Skin of body (tissue), 2 donors: ENCODE measurements around the gene TSPAN4. TPM values are rescaled to one million over a fixed set of nuclear protein-coding genes. Genes with fewer than 3 reads are reported as not detected.

Experiments
- DNase-seq: peaks from one replicate; lab custom pipeline; 2025; lab: John Stamatoyannopoulos, UW
- total RNA-seq: library from RNA; depleted of rRNA; stranded (reverse); fragments of >200 nt; gene quantifications from one replicate; pipeline ENCODE4 v1.2.3, GENCODE V29; 2014

The TSPAN4 gene
- total RNA-seq, 1 donor from 2014 or later = 35.8 TPM

DNA sequence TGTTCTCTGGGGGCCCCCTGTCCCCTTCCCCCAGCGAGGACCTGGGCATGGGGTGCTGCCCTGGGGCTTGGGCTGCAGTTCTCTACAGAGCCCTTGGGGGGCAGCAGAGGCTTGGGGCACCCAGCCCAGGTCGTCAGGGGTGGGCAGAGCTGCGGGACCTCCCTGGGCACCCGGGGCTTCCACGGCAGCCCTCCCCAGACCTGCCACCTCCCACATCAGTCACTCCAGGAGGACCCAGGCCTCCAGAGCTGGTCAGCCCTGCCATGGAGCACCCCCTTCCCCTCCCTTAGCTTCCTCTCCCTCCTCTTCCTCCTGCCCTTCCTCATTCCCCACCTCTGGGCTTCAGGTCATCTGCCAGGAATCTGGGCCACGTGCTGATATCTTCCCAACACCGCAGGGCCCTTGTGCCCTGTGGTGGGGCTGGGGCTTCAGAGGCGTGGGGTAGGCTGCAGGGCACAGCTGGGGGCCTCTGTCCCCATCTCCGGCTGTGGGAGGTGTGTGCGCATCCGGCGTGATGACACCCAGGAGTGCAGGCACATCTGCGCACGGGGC is 5.8 kb downstream of the TSPAN4 start:
- DNase-seq = no peak

DNA sequence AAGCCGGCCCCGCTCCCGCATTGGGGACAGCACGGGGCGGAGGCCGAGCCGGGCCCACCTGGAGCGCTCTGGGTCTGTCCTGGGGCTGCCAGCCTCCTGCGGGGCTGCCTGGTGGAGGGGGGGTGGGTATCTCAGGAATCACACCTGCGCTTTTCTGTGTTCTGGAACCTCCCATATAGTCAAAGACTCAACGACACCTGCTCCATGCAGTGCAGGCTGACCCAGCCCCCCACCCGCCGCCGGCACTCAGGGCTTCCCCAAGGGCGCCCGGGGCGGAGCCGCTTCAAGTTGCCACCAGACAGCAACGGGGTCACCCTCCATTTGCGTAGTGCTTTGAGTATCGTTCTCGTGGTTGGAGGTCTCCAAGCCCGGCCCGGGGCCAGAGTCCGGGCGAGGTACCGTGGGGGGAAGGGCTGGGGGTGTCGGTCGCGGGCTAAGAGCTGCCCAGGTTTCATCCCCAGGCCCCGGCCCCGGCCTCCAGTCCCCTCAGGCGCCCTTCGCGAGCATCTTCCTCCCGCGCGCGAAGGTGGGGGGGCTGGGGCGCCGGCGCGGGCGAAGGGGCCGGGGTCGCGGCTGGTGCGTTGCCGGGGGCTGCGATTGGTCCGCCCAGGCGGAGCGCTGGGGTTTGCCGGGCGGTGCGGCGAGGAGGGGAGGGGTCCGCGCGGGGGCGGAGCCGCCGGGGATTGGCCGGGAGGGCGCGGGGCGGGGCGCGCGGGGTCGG is 6.6 kb downstream of the TSPAN4 start:
- peak; percentile 42 for DNase-seq

DNA sequence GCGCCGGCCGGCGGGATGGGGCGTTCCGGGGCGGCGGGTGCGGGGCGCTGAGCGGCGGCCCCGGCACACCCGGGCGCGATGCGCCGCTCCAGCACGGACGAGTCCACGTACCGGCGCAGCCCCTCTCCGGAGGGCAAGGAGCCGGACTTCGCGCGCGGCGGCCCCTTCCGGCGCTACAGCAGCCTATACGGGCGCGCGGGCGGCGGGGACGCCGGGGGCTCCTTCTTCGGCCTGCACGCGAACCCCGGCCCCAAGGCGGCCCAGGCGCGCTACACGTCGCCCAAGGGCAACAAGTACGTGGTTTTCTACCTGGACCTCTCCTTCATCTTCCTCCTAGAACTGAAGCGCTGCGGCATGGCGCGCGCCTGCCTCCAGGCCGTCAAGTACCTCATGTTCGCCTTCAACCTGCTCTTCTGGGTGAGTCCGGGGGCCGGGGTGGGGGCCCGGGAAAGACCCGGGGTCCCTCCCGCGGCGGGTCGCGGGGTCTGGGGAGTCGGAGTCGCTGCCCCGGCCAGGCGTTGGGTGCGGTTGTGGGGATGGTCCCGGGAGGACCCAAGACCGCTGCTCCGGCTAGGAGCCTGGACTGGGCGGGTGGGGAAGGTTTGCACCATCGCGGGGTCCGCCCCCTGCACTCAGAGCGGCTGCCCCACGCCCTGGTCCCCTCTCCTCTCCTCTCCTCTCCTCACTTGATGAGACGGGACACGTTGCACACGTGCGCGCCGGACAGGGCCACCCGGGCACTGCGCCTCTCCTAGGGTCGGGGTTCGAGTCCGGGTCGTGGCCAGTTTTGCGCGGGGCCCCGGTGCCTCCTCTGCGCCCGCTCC is 7.5 kb downstream of the TSPAN4 start:
- no peak for DNase-seq

DNA sequence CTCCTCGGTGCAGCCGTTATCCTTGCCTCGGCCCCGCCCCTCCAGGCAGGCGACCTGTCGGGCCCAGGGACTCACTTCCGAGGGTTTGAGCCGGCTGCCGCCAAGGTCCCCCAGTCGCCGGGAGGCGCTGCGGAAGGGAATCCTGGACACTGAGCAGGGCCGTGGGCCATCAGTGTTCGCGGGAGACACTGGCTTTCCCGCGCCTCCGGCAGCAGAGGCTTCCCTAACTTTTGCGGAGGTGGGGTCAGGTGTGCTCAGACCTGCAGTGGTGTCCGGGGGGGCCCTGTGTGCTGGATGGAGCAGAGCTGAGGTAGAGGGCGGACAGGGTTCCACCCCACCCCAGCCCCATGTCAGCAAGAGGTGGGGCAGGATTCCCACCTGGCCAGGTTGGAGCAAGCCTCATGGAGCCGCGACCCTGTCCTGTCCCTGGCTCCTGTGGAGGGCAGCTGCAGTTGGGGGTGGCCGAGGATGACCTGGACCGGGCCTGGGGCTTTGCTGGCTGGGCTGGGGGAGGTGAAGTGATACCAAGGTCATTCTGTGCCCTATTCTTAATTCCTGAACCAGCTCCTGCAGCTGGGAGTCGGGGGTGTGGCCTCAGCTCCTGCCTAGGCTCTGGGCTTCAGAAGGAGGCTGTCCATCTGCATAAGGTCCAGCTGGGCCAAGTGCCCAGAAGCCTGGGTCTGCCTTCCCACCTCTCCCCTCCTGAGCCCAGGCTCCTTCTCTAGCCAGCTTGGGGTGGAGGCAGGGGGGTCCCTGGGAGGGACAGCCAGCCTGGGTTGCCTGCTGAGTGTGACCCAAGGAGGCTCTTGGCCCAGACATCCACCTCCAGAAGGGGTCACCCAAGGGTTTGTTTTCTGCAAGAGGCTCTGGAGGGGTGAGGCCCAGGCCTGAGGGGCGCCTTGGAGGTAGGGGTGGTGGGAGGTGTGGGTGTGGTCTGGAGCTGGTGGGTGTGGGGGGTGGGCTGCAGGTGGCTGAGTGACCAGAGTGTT is 8.4 kb downstream of the TSPAN4 start:
- DNase-seq = no peak

DNA sequence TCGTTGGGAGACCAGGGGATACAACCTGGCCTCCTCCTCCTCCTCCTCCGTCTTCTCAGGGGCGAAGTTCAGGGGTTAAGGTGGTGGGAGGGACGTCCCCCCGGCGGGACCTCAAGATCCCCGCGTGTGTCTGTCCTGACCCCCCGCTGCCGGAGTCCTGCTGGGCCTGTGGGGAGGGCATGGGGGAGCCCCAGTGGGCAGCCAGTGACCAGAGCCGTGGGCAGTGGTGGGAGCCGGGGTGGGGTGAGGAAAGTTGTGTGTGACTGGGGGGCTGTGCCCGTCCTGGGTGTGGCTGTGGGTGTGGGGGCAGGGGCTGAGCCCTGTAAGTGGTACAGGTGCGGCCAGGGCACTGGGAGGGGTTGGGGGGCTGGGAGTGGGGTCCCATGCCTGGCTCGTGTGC is 10.1 kb downstream of the TSPAN4 start:
- no peak for DNase-seq

DNA sequence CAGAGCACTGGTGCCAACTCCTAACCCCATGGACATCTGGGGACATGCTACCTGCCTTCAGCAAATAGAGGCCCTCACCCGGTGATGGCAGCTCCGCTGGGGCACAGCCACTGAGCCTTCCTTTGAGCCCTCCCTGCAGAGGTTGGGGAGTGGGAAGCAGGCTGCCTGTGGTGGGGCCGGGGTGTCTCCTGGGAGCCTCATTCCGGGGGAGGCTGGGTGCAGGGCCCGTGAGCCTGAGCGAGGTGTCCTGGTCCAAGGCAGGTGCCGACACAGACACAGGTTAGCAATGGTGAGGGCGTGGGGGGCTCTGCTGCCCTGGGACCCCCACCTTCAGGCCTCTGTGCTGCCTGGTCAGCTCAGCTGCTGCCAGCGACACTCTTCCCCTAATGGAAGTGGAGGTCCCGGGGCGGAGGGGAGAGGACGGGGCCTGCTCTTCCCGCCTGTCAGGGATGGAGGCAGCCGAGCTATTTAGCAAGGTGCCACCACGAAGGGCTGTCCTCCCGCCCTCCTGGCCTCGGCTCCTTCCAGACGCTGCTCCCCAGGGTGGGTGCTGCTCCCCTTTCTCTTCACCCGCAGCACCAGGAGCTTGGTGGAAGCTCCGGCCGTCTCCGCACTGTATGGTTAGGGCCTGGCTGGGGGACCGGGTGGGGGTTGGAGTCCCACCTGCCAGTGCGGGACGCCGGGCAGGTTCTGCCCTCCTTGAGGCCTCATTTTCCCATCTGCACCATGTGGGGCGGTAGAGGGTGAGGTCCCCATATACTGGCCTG is 11.2 kb downstream of the TSPAN4 start:
- DNase-seq = no peak

DNA sequence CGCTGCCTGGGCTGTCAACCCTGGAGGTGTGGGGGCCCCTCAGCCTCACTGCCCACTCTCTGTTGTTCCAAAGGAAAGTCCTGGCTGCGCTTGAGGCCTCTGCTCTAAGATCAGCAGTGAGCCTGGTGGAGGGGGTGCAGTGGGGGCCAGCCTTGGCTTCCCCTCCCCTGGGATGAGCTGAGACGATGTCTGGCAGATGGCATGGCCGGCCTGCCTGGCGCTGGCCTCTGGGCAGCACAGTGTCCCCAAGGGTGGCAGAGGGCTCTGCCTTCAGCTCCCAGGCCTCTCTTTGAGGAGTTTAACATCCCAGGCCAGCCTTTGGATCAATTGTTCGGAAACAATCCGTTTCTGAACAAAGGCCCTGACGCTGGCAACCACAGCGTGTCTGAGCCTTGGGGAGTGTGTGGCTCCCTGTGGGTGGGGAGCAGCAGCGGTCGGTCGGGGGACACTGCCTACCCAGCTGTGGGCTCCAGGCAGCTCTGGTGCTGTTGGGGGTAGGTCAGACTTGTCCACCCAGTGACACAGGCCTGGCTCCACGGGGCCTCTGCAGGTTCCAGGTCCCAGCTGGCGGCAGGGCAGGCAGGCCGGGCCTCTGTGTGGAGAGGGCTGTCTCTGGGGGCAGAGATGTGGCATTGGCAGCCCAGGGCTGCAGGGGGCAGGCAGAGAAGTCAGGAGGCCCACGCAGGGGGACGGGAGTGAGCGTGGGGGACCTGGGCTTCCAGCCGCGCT is 12.1 kb downstream of the TSPAN4 start:
- DNase-seq = no peak

DNA sequence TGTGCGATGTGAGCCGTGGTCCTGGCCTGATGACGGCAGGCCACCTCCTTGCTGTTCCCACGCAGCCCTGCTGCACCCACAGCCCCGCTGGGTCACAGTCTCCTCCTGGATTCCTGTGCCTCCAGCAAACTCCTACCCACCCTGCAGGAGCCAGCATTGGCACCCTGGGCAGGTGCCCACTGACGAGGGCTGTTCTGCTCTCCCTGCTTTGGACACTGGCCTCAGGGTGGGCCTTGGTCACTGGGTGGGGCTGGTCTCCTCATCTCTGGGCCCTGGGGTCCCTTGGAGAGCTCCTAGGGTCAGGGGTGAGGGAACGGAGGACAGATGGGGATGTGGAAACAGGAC is 12.7 kb downstream of the TSPAN4 start:
- no peak for DNase-seq

DNA sequence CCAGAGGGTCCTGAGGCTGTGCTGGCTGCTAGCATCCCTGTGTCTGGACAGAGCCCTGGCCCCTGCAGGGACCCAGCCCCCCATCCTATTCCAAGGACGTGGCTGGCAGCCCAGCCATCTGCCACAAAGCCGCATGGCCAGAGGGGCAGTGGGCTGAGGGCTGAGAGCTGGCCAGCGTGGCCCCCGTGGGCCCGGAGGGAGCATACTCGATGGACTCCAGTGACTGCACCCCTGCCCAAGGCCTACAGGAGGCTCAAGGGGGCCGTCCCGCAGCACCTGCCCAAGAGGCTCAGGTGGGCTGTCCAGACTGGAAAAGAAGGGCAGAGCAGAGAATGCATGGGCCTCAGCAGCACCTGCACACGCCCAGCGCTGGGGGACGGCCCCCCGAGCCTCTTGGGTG is 13.1 kb downstream of the TSPAN4 start:
- DNase-seq = no peak

DNA sequence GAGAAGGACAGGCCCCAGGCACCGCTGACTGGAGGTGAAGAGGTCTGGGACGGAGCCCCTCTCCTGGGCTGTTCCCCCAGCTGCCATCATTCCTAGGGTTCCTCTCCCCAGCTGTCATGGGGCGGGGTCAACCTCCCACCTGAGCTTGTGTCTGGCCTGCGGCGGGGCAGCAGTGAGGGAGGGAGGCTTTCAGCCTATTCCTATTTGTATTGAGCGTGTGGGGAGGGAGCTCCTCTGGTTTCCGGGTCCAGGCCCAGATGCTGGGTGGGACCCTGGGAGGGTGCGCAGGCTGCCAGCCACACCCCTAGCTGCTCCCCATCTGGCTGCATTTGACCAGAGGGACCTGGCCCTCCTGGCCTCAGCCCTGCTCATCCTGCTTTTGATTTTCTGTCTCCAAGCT is 13.7 kb downstream of the TSPAN4 start:
- no peak for DNase-seq

DNA sequence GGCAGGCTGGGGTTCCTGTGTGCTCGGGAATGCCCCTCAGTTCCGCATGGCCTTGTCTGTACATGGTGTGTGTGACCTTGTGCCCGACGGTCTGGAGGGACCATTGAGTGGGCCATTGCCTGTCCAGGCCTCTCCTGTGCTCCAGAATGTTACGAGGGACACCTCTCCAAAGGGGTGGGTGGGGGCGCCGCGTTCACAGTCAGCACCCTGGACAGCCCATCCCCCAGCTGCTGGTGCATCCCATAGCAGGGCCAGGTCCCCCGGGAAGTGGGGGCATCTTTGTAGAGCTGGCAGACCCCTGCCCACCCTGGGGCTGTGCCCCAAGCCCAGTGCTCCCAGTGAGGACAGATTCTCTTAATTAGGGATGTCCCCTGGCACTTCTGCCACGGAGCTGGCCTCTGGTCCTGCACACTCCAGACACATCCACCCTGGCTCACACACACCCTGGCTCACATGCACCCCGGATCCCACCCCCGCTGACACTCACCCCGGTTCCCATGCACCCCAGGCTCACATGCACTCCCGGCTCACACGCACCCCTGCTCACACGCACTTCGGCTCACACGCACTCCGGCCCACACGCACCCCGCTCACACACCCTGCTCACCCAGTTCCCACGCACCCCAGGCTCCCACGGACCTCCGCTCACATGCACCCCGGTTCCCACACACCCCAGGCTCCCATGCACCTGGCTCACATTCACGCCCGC is 15.6 kb downstream of the TSPAN4 start:
- DNase-seq = no peak

DNA sequence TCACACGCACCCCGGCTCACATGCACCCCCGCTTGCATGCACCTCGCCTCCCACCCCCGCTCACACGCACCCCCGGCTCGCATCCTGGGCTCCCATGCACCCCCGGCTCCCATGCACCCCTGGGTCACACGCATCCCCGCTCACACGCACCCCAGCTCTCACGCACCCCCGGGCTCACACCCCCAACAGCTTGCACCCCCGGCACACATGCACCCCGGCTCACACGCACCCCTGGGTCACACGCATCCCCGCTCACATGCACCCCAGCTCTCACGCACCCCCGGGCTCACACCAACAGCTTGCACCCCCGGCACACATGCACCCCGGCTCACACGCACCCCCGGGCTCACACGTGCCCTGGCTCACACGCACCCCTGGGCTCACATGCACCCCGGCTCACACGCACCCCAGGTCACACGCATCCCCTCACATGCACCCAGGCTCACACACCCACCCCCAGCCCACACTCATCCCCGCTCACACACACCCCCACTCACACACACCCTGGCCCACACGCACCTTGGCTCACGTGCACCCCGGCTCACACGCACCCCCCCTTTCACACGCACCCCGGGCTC is 16.2 kb downstream of the TSPAN4 start:
- DNase-seq = no peak

DNA sequence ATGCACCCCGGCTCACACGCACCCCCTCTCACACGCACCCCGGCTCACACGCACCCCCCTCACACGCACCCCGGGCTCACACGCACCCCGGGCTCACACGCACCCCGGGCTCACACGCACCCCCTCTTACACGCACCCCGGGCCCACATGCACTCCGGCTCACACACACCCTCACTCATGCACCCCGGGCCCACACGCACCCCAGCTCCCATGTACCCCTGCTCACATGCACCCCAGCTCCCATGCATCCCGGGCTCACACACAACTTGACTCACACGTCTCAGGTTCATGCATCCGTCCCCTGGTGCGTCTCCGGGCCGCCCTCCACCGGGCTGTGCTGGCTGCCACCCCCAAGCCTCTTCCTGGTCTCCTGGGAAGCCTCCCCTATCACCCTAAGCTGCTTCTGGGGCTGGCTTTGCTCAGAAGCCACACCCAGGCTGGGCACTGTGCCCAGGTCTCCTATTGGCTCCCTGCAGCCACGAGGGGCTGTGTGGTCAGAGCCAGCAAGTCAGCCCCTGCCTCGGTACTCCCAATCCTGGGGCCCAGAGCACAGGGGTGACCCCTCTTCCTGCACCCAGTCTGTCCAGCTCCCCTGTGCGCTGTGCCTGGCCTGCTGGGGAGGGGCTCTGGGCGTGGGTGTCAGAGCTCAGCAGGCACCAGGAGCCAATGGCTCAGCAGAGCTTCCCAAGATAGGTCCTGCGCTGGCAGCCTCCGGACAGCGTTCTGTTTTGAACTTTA is 16.9 kb downstream of the TSPAN4 start:
- DNase-seq = peak; percentile 37

DNA sequence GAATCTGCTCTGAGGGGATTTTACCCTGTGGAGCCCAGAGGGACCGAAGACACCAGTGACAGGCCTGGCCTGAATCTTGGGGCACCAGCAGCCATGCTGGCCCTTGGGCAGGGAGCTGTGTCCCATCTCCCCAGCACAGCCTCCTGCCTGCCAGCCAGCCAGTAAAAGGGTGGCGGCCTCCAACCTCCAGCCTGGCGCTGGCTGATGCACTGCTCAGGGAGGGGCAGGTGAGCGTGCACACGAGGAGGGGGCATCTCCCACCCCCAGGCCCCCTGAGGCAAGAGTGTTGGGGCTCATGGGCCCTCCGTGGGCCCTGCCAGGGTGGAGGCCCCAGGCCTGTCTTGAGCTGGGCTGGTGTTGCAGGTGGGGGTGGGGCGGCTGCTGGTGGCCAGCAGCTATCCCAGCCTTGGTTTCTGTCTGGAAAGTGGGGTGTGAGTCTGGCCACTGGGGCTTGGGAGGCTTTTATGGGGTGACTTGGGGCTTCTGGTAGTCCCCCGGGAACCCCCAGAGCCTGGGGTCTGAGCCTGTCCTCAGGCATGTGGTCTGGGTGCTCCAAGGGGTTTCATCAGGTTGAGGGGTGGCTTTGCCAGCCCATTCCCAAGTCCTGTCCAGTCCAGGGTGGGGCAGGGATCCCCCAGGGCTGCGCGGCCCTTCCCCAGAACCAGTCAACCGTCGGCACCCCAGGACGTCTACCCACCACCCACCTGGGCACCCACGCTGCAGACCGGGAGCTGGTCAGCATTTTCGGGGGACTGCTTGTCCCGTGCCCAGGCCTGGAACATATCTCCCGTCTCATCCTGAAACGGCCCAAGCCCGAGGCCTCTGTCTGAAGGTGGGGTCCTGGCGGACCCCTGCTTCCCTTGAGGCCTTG is 17.8 kb downstream of the TSPAN4 start:
- no peak for DNase-seq

DNA sequence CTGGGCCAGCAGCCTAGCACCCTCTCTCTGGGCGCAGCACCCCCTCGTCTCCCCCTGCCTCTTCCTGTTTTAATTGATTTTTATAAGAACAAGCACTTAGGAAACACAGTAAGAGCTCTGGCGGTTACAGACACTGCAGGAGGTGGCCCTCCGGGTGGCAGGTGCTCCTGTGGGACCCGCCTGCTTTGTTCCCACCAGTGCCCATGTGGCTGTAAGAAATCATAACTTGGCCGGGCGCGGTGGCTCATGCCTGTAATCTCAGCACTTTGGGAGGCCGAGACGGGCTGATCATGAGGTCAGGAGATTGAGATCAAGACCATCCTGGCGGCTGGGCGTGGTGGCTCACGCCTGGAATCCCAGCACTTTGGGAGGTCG is 18.4 kb downstream of the TSPAN4 start:
- no peak for DNase-seq

DNA sequence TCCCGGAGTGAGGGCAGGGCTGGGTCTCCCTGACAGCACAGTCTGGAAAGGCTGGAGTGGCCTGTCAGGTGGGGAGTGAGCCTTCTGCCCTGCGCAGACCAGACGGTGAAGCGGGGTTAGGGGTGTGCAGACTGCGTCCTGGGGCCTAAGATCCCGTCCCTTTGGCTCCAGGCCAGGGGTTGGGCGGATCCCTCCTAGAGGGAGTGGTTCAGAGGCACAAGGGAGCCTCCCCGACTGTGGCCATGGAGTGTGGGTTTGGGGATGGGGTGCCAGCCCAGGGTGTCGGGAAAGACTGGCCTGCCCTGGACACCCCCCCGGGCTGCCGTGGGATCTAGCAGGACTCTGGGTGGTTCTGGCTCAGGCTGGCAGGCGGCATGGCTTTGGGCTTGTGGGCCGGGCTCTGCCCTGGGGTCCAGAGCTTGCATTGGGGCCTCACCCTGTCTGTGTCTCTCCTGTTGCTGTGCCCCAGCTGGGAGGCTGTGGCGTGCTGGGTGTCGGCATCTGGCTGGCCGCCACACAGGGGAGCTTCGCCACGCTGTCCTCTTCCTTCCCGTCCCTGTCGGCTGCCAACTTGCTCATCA is 19.5 kb downstream of the TSPAN4 start:
- no peak for DNase-seq

DNA sequence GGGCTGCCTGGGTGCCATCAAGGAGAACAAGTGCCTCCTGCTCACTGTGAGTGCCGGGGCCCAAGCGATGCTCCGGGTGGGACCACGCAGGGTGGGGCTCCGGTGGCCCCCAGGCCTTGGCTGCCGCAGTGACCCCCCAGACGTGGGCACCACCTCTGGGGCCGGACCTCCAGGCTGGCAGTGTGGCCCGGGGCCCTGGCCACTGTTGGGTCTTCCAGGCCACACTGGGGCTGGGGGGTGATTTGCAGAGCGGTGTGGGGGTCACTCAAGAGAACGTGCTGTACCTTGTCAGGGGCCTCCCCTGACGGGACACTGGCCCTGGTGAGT is 20.0 kb downstream of the TSPAN4 start:
- DNase-seq = no peak
